Uterus (tissue), 2 donors: Measurements from ENCODE around the gene SLC17A5.

Experiments used
- POLR2A ChIP-seq, 2 donors: fragments of 450-650 bp; IDR thresholded peaks; one replicate each; pipeline ENCODE4 v1.6.1; 2016; ENCODE audit warnings: antibody characterized with exemption in 2 of 2, mild to moderate bottlenecking in 1 of 2, moderate library complexity in 1 of 2
- TF ChIP-seq, protein P1 (sequence below), 4 experiments: fragments of 200-600 bp in 2 of 4; fragments of 450-650 bp in 2 of 4; sonication (generic) in 2 of 4; IDR thresholded peaks; one replicate each; pipeline ENCODE4 v1.5.1; 2016 to 2019; ENCODE audit warnings: antibody characterized with exemption in 4 of 4, mild to moderate bottlenecking in 2 of 4, moderate library complexity in 1 of 4

- TF ChIP-seq POLR2A (IDR thresholded peaks at IDR 0.05), result no peak
- TF ChIP-seq, protein P1, sequence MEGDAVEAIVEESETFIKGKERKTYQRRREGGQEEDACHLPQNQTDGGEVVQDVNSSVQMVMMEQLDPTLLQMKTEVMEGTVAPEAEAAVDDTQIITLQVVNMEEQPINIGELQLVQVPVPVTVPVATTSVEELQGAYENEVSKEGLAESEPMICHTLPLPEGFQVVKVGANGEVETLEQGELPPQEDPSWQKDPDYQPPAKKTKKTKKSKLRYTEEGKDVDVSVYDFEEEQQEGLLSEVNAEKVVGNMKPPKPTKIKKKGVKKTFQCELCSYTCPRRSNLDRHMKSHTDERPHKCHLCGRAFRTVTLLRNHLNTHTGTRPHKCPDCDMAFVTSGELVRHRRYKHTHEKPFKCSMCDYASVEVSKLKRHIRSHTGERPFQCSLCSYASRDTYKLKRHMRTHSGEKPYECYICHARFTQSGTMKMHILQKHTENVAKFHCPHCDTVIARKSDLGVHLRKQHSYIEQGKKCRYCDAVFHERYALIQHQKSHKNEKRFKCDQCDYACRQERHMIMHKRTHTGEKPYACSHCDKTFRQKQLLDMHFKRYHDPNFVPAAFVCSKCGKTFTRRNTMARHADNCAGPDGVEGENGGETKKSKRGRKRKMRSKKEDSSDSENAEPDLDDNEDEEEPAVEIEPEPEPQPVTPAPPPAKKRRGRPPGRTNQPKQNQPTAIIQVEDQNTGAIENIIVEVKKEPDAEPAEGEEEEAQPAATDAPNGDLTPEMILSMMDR (IDR thresholded peaks at IDR 0.05), result no peak
Measured at GRCh38 chr6:73680289-73680918, 26.6 kb upstream of the SLC17A5 start.
